BJ (cell line): ENCODE data around the gene MLLT6. TPM values are rescaled to one million over a fixed set of nuclear protein-coding genes. Genes with fewer than 3 reads are reported as not detected.

Experiments used
- CTCF ChIA-PET: fragments of 350-600 bp; formaldehyde crosslinking; extraction: SDS; loops from one replicate; lab custom pipeline; 2021; ENCODE audit warnings: antibody characterized with exemption, inconsistent platforms; lab: Yijun Ruan, JAX
- POLR2A ChIA-PET: fragments of 300-600 bp; sonication (Branson Sonifier 250); formaldehyde crosslinking; extraction: SDS; loops from one replicate; lab custom pipeline; 2021; ENCODE audit warnings: antibody characterized with exemption; lab: Charles Lee
- DNase-seq: peaks from one replicate; pipeline ENCODE4 v3.0.0-alpha.2; 2011; ENCODE audit warnings: low read depth
- H3K27me3 ChIP-seq: 2 replicates; pipeline ENCODE4 v1.6.0; 2011; ENCODE audit warnings: low read length; ENCODE audit not compliant: control insufficient read depth, insufficient read depth
- H3K36me3 ChIP-seq: 2 replicates; pipeline ENCODE4 v1.5.1; 2011; ENCODE audit warnings: low read length; ENCODE audit not compliant: control insufficient read depth, insufficient read depth
- H3K4me3 ChIP-seq: 2 replicates; pipeline ENCODE4 v1.5.1; 2011; ENCODE audit warnings: low read depth, mild to moderate bottlenecking, control low read depth, low read length
- CTCF ChIP-seq: IDR thresholded peaks from 2 replicates; pipeline ENCODE4 v1.5.1; 2011; ENCODE audit warnings: low read depth, mild to moderate bottlenecking, control low read depth, inconsistent platforms, low read length, moderate library complexity; ENCODE audit not compliant: insufficient read depth
- polyA plus RNA-seq: library from polyadenylated mRNA; depleted of rRNA; stranded (reverse); fragments of >200 nt; gene quantifications from 2 replicates; pipeline ENCODE4 v1.2.3, GENCODE V29; 2011

Gene MLLT6
- polyA plus RNA-seq, 1 experiment: 32.1 TPM

- Histone ChIP-seq H3K4me3 (no peak overlapping the region), H3K36me3 (no peaks in the 10 kb centered on the region), H3K27me3 (peaks cover 38% of the 10 kb centered on the region)
- no peak for DNase-seq
- CTCF ChIA-PET: interaction anchor here (0.8 to 2.4 kb wide), 3 partner anchors 10 to 249 kb away, joined by 3 to 7 read pairs (median 6); no protein-coding TSS in a partner anchor
- POLR2A ChIA-PET: no interaction called here
- TF ChIP-seq CTCF: no peak
Observed at GRCh38 chr17:38672788-38673706, 32.0 kb upstream of the MLLT6 start.

DNA sequence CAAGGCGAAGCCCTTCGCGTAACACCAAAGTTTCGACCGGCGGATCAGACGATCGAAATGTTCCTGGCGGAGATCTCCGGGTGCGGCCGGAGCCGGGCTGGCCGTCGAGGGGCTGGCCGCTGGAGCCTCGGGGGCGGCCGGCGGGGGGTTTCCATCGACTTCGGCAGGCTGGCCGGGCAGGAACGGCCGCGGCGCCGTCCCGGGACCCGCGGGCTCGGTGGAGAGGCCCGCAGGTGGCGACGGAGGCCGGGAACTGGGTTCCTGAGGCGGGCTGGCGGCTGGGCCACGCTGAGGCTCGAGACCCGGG lies 31.4 kb upstream of the MLLT6 start:
- DNase-seq: no peak
- no peak for TF ChIP-seq CTCF
- Histone ChIP-seq H3K36me3 (no peaks in the 10 kb centered on the region), H3K4me3 (peak overlapping the region; percentile 23; the same call in 1 of the 2 replicates), H3K27me3 (peaks cover 37% of the 10 kb centered on the region)
- ChIA-PET POLR2A (no interaction called here), CTCF (interaction anchor here (2.4 kb wide), 2 partner anchors 10 to 324 kb away, joined by 5 to 7 read pairs; no protein-coding TSS in a partner anchor)

GRCh38 chr17:38674014-38674748 lies 30.9 kb upstream of the MLLT6 start:
- H3K36me3 ChIP-seq: no peaks in the 10 kb centered on the region
- ChIA-PET CTCF (interaction anchor here (2.4 to 8.4 kb wide), 2 partner anchors 62 to 325 kb away, joined by 5 to 87 read pairs; no protein-coding TSS in a partner anchor), POLR2A (no interaction called here)
- DNase-seq: no peak
- H3K27me3 ChIP-seq: peaks cover 32% of the 10 kb centered on the region
- TF ChIP-seq CTCF: no peak
- peak overlapping the region; percentile 50 for H3K4me3 ChIP-seq

DNA sequence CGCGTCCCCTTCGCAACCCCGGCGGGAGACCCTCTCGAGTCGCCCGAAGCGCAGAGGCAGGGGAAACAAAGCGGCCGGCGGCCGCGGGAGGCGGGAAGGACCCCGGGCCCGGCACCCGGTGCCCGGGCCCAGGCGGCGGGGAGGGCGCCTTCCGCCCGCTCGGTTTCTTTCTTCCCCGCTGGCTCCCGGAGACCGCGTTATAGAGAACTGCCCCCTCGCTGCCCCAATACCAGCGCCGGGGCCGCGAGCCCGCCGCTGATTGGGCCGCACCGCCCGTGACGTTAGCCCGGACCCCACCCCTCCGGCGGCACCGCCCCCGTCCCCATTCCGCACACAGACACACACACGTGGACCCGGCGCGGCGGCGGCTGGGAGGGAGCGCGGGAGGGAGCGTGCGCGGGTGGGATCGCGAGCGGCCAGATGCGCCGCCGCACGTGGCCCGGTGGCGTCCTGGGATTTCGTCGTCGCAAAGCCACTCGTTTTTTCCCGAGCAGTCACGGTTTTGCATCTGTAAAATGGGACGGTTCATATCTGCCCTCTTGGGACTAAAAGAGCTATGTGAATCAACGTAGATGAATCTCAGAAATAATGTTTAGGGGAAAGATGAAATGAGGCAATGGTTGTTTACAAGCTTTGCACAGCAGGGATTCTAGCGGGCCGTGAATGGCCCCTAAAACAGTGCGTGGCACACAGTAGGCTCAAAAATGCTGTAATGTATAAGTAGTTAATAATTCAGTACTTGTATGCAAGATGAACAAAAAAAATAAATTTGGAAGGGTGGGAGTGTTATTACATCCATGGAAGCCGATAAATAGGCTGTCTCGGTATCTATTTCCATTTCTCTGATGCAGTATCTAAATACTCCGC lies 30.1 kb upstream of the MLLT6 start, which contains the start of gene EPOP:
Gene EPOP, minus strand, starts transcription at position 209 of the 867 bp plus-strand sequence. CDS start 462 bp downstream, outside the sequence.
- no peak for DNase-seq
- peaks cover 25% of the 10 kb centered on the region for H3K27me3 ChIP-seq
- peak within 1 kb of the TSS; percentile 50 for H3K4me3 ChIP-seq
- CTCF ChIA-PET: interaction anchor here (1.2 to 8.4 kb wide), 5 partner anchors 12 to 326 kb away, joined by 3 to 87 read pairs (median 14); partner anchors contain the start of gene CISD3
- POLR2A ChIA-PET: no interaction called here
- no peaks in the 10 kb centered on the region for H3K36me3 ChIP-seq
- no peak for TF ChIP-seq CTCF
